OCI-LY7 (cell line): Measurements from ENCODE around the gene TSPAN17. TPM values are rescaled to one million over a fixed set of nuclear protein-coding genes. Genes with fewer than 3 reads are reported as not detected.

Source experiments
- BruUV-seq: library from RNA; stranded (reverse); fragments of 400-500 nt; replicated peaks from 2 replicates; lab custom pipeline; 2021; lab: Mats Ljungman, UMichigan
- CTCF ChIA-PET: fragments of 300-600 bp; sonication (Branson Sonifier 250); formaldehyde crosslinking; loops from one replicate; lab custom pipeline; 2022; ENCODE audit warnings: antibody characterized with exemption; ENCODE audit not compliant: unreplicated experiment; lab: Charles Lee
- POLR2A ChIA-PET: fragments of 300-600 bp; sonication (Branson Sonifier 250); formaldehyde crosslinking; loops from one replicate; lab custom pipeline; 2022; ENCODE audit warnings: antibody characterized with exemption; lab: Charles Lee
- DNase-seq: peaks from one replicate; pipeline ENCODE4 v3.0.0-alpha.2; 2015; ENCODE audit warnings: low spot score
- H2AFZ ChIP-seq: fragments of 200-600 bp; sonication (generic), shearing (Covaris generic); 2 replicates; pipeline ENCODE4 v1.6.1; 2014; ENCODE audit warnings: mild to moderate bottlenecking, antibody characterized with exemption, low read length, moderate library complexity
- H3K27ac ChIP-seq: fragments of 200-600 bp; sonication (generic); 2 replicates; pipeline ENCODE4 v1.5.1; 2014; ENCODE audit warnings: mixed run types, low read depth, mild to moderate bottlenecking, moderate library complexity, low read length, inconsistent platforms; ENCODE audit not compliant: poor library complexity, severe bottlenecking
- H3K36me3 ChIP-seq: fragments of 200-600 bp; sonication (generic); 2 replicates; pipeline ENCODE4 v1.6.1; 2014; ENCODE audit warnings: mild to moderate bottlenecking, antibody characterized with exemption, low read length, moderate library complexity, mixed read lengths; ENCODE audit not compliant: insufficient read depth
- H3K4me1 ChIP-seq: fragments of 200-600 bp; sonication (generic); 2 replicates; pipeline ENCODE4 v1.5.1; 2014; ENCODE audit warnings: mild to moderate bottlenecking, low read length; ENCODE audit not compliant: insufficient read depth, poor library complexity, severe bottlenecking
- H3K4me2 ChIP-seq: fragments of 200-600 bp; sonication (generic); 2 replicates; pipeline ENCODE4 v1.6.1; 2014; ENCODE audit warnings: mild to moderate bottlenecking, low read length
- H3K4me3 ChIP-seq: fragments of 200-600 bp; sonication (generic); 2 replicates; pipeline ENCODE4 v1.5.1; 2014; ENCODE audit warnings: mild to moderate bottlenecking, low read depth, low read length; ENCODE audit not compliant: poor library complexity, severe bottlenecking
- H3K79me2 ChIP-seq: fragments of 200-600 bp; sonication (generic); 2 replicates; pipeline ENCODE4 v1.6.1; 2016; ENCODE audit warnings: low read depth, mild to moderate bottlenecking, low read length, moderate library complexity, mixed read lengths; ENCODE audit not compliant: insufficient read depth
- H3K9me2 ChIP-seq: fragments of 200-600 bp; sonication (generic); 2 replicates; pipeline ENCODE4 v1.6.1; 2016; ENCODE audit warnings: mild to moderate bottlenecking, low read length, mixed read lengths; ENCODE audit not compliant: insufficient read depth
- H3K9me3 ChIP-seq: fragments of 200-600 bp; sonication (generic); 2 replicates; pipeline ENCODE4 v1.6.1; 2014; ENCODE audit warnings: mild to moderate bottlenecking, mixed run types, low read length, mixed read lengths
- H4K20me1 ChIP-seq: fragments of 200-600 bp; sonication (generic); 2 replicates; pipeline ENCODE4 v1.6.1; 2014; ENCODE audit warnings: mild to moderate bottlenecking, antibody characterized with exemption, low read length, moderate library complexity, mixed read lengths; ENCODE audit not compliant: insufficient read depth
- EZH2phosphoT487 ChIP-seq: fragments of 200-600 bp; sonication (generic); IDR thresholded peaks from 2 replicates; pipeline ENCODE4 v1.6.1; 2018; ENCODE audit warnings: low read depth, borderline replicate concordance, mild to moderate bottlenecking, mixed run types, antibody characterized with exemption, low read length, moderate library complexity, mixed read lengths
- intact Hi-C: fragments of 100-400 bp; cut with micrococcal nuclease; formaldehyde crosslinking; loops from one replicate; pipeline ENCODE4 v1.10.0; 2022; ENCODE audit not compliant: unreplicated experiment
- total RNA-seq, 2 experiments: library from RNA; depleted of rRNA in 1 of 2; stranded (reverse); fragments of >200 nt in 1 of 2; shearing (Covaris generic) in 1 of 2; gene quantifications; 2 replicates each; pipeline ENCODE4 v1.2.3, GENCODE V29; 2014 to 2022
- TF ChIP-seq, protein P1 (sequence below): fragments of 200-600 bp; sonication (generic); conservative IDR thresholded peaks from 2 replicates; pipeline ENCODE4 v1.5.1; 2014; ENCODE audit warnings: mild to moderate bottlenecking, antibody characterized with exemption, low read length, moderate library complexity, mixed read lengths

Gene TSPAN17
- total RNA-seq, 2 experiments from 2014 or later = 9.3 to 23.3 TPM

DNA sequence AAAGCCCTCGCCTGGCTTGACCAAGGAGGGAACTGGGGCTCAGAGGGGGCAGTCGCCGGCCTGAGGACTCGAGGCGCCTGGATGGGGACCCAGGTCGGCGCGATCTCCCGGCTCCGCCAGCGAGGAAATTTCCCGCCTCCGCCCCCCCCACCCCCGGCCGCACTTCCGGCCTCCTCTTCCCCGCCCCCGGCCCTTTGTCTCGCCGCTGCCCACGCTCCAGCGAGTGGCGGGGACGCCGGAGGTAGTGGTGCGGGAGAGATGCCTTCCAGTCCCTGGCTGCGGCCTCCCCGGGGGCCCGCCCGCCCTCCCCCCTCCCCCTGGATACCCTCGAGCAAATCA is 36.9 kb upstream of the TSPAN17 start:
- CTCF ChIA-PET = no interaction called here
- peak overlapping the region; percentile 75 for H2AFZ ChIP-seq
- no peak for DNase-seq
- TF ChIP-seq, protein P1, sequence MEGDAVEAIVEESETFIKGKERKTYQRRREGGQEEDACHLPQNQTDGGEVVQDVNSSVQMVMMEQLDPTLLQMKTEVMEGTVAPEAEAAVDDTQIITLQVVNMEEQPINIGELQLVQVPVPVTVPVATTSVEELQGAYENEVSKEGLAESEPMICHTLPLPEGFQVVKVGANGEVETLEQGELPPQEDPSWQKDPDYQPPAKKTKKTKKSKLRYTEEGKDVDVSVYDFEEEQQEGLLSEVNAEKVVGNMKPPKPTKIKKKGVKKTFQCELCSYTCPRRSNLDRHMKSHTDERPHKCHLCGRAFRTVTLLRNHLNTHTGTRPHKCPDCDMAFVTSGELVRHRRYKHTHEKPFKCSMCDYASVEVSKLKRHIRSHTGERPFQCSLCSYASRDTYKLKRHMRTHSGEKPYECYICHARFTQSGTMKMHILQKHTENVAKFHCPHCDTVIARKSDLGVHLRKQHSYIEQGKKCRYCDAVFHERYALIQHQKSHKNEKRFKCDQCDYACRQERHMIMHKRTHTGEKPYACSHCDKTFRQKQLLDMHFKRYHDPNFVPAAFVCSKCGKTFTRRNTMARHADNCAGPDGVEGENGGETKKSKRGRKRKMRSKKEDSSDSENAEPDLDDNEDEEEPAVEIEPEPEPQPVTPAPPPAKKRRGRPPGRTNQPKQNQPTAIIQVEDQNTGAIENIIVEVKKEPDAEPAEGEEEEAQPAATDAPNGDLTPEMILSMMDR = no peak
- TF ChIP-seq EZH2phosphoT487 = no peak
- H3K9me2 ChIP-seq = no peaks in the 10 kb centered on the region
- peak overlapping the region; percentile 73 for H3K4me3 ChIP-seq
- H3K9me3 ChIP-seq = no peaks in the 10 kb centered on the region
- H3K27ac ChIP-seq = no peak overlapping the region
- no peaks in the 10 kb centered on the region for H4K20me1 ChIP-seq
- intact Hi-C loops = no loop called here
- POLR2A ChIA-PET = no interaction called here
- peaks cover 14% of the 10 kb centered on the region for H3K4me1 ChIP-seq
- H3K79me2 ChIP-seq = no peaks in the 10 kb centered on the region
- no peaks in the 10 kb centered on the region for H3K36me3 ChIP-seq
- H3K4me2 ChIP-seq = peak overlapping the region; percentile 87
- BruUV-seq = no TSS peak

DNA sequence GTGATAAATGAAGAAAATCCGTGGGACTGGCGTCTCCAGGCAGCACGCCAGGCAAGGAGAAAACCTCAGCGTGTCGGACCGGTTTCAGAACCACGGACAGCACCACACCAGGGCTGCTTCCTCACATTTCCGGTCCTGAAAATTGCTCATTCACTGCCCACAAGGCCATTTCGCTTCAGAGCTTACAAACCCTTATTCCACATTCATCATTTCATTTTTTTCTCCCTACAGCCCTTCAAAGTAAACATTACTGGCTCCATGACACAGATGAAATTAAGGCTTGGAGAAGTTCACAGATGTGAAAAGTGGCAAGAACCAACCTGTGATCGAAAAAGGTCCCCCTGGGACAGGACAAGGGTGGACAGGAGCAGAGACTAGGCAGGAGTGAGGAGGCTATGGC is 35.8 kb upstream of the TSPAN17 start:
- DNase-seq = peak; percentile 51
- TF ChIP-seq, protein P1 = no peak
- no peak for TF ChIP-seq EZH2phosphoT487
- H3K9me2 ChIP-seq = no peaks in the 10 kb centered on the region
- no peaks in the 10 kb centered on the region for H4K20me1 ChIP-seq
- H3K27ac ChIP-seq = no peak overlapping the region
- no peaks in the 10 kb centered on the region for H3K36me3 ChIP-seq
- ChIA-PET CTCF (no interaction called here), POLR2A (no interaction called here)
- intact Hi-C loops = no loop called here
- no peaks in the 10 kb centered on the region for H3K9me3 ChIP-seq
- H3K4me1 ChIP-seq = peaks cover 14% of the 10 kb centered on the region
- no TSS peak for BruUV-seq
- no peak overlapping the region for H2AFZ ChIP-seq
- no peak overlapping the region for H3K4me2 ChIP-seq
- H3K79me2 ChIP-seq = no peaks in the 10 kb centered on the region
- no peak overlapping the region for H3K4me3 ChIP-seq

DNA sequence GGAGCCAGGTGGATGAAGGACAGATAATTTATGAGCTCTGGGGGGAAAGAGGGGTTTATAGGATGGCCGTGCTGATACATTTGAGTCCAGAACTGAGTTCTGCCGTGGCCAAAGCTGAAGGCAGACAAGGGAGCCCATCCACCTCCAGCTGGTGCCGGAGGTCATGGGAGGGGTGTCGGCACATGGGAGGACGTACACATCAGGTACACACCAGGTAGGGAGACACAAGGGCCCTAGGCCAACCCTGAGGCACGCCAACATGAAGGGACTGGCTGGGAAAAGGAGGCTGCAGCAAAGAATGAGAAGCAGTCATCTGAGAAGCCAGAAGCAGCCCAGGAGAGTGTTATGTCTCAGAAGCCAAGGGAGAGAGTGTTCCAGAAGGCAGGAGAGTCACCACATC is 35.3 kb upstream of the TSPAN17 start:
- Histone ChIP-seq H3K4me2 (no peak overlapping the region), H3K27ac (no peak overlapping the region), H3K4me3 (no peak overlapping the region), H3K9me2 (no peaks in the 10 kb centered on the region), H3K9me3 (no peaks in the 10 kb centered on the region), H3K79me2 (no peaks in the 10 kb centered on the region), H2AFZ (no peak overlapping the region), H4K20me1 (no peaks in the 10 kb centered on the region), H3K4me1 (peaks cover 14% of the 10 kb centered on the region), H3K36me3 (no peaks in the 10 kb centered on the region)
- no peak for TF ChIP-seq EZH2phosphoT487
- TF ChIP-seq, protein P1 = no peak
- no peak for DNase-seq
- ChIA-PET POLR2A (no interaction called here), CTCF (no interaction called here)
- intact Hi-C loops = no loop called here
- BruUV-seq = no TSS peak
